Cerebellar cortex (tissue), 1 donor: ENCODE data around the gene SEMA4D.
A peak's percentile ranks its signal among the peaks of the same experiment; 100 is the strongest.

Experiments used
- DNase-seq: peaks from one replicate; pipeline ENCODE4 v3.0.0-alpha.2; 2015; ENCODE audit warnings: low spot score

Gene SEMA4D, protein sequence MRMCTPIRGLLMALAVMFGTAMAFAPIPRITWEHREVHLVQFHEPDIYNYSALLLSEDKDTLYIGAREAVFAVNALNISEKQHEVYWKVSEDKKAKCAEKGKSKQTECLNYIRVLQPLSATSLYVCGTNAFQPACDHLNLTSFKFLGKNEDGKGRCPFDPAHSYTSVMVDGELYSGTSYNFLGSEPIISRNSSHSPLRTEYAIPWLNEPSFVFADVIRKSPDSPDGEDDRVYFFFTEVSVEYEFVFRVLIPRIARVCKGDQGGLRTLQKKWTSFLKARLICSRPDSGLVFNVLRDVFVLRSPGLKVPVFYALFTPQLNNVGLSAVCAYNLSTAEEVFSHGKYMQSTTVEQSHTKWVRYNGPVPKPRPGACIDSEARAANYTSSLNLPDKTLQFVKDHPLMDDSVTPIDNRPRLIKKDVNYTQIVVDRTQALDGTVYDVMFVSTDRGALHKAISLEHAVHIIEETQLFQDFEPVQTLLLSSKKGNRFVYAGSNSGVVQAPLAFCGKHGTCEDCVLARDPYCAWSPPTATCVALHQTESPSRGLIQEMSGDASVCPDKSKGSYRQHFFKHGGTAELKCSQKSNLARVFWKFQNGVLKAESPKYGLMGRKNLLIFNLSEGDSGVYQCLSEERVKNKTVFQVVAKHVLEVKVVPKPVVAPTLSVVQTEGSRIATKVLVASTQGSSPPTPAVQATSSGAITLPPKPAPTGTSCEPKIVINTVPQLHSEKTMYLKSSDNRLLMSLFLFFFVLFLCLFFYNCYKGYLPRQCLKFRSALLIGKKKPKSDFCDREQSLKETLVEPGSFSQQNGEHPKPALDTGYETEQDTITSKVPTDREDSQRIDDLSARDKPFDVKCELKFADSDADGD

DNA sequence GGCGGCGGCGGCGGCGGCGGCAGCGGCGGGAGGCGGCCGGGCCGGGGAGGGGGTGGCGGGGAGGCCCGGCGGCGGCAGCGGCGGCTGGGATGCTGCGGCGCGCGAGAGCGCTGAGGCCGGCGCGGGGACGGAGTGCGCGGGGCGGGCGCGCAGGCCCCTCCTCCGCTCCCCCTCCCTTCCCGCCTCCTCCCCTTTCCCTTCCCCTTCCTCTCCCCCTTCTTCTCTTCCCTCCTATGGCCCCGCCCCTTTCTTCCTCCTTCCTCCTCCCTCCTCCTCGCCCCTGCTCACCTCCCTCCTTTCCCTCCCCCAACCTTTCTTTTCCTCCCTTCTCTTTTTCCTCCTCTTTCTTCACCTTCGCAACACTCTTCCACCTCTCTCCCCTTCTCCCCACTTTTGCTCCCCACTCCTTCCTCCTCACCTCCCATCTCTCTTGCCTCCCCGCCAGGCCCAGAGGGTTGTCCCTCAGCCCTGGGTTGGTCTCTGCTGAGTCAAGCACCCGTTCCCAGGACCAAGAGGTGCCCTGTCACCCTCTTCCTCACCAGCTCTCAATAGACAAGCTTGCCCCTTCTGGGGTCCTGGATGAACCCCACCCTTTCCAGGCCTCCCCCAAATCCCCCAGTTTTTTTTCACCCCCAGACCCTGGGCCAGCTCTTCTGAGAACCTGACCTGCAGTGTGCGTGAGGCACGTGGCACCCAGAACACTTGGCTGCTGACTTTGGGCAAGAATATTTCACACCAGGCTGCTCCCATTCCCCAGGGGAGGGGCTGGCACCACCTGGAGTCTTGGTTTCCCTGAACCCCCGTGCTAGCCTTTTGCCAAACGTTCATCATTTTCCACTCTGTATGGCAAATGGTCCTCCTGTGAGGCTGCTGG lies at the start of gene SEMA4D:
SEMA4D (minus strand) TSS at position 136 of the 874 bp plus-strand sequence. CDS start 92,657 bp downstream, outside the sequence.
- DNase-seq: peak; percentile 80

DNA sequence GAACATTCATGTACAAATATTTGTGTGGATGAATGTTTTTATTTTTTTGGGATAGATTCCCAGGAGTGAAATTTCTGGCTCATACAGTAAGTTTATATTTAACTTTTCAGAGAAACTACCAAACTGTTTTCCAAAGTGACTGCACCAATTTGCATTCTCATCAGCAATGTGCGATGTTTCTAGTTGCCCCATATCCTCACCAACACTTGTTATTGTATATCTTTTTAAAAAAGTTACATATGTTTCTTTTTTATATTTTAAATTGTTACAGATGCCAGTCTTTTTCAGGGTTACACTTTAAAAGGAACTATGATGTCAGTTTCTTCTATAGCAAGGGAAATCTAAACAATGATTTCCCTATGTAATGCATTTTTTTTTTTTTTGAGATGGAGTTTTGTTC lies 49.1 kb upstream of the SEMA4D start:
- DNase-seq: no peak

DNA sequence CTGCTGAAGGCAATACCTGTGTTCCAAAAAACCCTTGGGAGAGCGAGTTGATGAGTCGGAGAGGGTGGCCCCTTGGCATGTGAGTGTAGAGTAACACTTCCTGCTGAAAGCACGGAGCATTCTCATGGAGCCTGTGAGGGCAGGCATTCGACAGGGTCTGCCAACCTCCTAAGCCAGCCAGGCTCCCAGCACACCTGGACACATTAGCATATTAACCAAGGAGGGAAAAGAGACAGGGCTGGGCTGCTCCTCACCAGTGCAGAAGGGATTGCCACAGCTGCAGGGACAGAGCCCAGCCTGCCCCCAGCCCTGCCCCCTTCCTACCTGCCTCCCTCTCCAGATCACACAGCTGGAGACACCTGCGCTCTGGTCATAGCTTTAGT lies 46.4 kb upstream of the SEMA4D start:
- DNase-seq: no peak

DNA sequence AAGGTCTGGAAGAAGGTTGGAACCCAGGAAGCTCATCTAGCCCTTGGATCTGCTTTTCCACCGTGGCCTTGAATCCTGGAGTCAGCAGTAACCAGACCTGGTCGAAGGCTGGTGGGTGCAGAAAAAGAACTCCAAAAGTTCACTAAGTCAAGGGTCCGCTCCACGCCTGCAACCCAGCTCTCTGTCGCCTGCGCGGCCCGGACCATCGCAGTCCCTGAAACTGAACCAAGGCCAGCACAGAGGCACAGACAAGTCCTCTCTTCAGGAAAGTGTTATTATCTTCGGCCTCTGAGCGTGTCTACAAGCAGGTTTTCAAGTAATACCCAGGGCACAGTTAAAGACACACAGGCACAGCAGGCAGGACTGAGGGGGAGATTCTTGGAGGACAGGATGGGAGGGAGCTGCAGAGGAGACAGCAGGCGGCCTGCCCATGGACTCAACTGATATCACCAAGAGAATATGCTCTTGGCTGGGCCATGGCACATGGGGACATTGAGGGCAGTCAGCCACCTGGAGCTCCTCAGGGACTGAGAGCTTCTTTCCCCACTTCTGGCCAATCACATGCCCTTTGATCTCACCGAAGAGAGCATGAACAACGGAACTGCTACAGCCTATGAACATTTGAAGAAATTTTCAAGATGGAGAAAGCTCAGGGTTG lies 45.8 kb upstream of the SEMA4D start:
- DNase-seq: no peak

DNA sequence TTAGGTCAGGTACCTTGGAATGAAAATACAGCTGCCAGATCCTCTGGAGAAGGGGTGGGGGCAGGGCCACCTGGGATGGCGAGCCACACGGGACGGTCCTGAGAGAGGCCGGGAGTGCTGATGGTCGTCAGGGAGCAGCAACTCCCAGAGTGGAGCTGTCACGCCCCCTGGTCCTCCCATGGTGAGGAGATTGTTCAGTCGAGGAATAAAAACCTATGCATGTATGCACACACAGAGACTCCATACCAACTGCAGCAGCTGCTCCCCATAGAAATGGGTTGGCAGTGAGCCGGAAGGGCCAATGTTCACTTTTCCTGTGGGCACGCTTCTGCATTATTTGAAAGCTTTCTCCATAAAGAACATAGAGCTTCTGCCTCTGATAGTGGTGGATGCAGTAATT lies 45.2 kb upstream of the SEMA4D start:
- DNase-seq: no peak

DNA sequence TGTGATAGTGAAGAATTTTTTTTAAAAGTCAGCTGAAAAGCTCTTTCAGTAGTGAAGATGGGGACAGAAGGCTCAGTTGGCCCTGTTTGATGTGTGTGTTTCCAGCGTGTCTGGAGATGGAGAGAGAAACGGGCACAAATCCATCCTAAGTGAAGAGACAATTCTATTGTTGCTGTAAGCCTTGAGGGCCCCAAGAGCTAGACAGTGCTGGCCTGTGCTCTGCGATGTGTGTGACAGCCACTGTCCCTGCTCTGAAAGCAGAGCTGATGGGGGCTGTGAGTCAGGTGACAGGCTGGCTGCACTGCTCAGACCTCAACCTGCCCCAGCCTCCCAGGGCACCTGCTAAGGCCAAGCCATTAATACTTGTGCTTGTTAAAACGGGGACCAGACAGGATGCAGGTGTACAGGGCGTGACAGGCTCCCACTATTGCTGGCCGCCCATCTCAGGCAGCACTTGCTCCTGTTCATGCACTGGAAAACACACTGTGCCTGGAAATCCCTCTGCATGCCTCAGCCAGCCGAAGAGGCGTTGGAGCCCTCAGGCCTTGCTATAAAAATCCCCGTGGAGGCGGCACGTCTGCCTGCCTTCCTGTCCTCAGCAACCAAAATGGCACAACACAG lies 44.6 kb upstream of the SEMA4D start:
- DNase-seq: peak; percentile 3

DNA sequence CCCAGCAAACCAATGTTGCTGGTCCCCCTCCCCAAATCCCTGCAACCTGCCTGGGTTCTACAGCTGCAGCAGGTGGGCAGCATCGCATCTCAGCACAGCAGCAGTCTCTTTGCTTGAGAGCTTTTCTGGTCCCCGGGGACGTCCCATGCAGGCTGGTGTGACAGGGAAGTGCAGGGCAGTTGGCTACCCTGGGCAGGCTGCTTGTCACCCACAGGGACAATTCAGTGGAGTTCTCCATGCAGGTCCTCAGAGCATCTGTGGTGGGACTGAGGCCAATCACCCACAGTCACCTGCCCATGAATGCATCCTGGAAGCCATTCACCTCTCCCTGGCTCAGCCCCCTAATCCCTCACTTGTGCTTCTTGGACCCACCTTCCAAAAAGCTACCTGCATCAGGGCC lies 43.9 kb upstream of the SEMA4D start:
- DNase-seq: no peak

DNA sequence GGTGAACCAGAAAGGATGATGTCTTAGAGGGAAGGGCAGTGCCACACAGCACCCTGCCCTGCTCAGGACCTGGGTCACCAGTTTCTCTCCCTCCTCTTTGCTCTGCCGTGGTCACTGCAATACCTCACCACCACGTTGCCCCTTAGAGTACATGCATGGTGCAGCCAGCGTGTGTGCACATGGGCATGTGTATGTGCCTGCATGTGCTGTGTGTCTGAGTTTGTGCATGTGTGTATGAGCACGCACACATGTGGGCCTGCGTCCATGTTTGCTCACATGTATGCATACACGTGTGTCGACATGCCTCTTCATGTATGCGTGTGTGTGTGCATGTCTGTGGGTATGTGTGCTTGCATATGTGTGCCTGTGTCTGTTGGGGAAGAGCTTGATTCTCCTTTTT lies 41.5 kb upstream of the SEMA4D start:
- no peak for DNase-seq

DNA sequence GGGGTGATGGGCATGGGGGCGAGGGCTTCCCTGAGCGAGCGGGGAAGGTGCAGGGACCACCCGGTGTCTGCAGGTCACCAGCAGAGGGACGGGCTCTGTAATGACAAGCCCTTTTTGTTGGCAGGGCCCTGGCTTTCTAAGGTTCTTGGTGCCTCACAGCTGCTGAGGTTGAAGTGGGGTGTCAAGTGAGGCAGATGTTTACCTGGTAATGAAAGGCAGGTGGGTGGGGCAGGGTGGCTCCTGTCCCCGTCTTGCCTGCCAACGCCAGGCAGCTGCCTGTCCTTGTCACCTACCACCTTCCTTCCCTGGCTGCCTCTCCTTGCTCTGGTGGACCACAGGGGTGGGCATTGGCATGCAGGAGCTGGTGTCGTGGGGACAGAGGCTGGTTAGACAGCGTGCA lies 41.0 kb upstream of the SEMA4D start:
- DNase-seq: no peak

DNA sequence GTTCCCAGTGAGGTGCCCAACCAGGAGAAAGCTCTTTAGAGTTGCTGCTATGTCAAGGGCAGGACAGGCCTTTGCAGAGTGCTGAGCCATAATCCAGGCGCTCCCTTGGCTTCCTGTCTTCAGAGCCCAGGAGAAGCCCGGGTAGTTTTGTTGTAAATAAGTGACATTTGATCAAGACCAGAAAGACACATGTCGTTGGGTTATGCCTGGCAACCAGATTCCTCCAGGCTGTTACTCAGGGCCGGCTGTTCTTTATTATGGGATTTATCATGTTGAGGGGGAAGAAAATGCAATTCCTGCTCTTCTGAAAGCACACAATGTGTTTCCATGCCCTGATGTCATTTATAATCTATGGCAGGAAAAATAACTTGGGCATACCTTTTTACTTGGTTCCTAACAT lies 39.3 kb upstream of the SEMA4D start:
- DNase-seq: no peak

DNA sequence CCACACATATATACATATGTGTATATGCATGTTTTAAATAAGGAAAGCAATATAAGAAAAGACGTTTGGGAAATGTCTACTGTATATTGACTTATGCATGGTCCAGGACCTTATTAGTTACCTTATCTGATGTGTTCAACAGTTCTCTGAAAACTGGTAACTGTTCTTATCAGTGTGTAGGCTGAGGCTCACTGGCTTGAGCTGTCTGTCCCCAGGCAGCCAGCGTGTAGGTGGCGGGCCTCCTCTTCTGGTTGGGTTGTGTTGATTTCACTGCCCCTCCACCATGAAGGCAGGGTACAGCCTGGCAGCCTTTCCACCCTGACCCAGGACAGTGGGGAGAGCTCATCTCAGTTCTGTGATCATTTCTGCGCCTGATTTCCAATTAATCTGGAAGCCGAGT lies 38.7 kb upstream of the SEMA4D start:
- DNase-seq: no peak

DNA sequence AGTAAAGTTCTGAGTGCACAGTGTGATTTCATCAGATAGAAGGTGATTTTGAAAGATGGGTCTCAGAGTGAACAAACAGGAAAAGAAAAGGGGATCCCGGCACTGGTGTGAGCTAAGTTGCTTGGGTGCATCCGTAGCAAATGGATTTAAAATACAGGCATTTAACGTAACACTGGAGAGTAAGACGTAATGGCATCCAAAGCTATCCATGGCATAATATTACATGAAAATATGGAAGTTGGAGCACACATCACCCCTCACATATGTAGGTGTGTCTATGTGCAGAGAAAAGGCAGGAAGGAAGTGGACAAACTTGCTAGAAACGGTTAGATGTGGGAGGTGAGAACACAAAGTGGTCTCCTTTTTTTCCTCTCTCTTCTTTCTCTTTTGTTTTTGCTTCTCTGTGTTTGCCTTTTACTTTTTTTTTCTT lies 38.2 kb upstream of the SEMA4D start:
- DNase-seq: no peak

DNA sequence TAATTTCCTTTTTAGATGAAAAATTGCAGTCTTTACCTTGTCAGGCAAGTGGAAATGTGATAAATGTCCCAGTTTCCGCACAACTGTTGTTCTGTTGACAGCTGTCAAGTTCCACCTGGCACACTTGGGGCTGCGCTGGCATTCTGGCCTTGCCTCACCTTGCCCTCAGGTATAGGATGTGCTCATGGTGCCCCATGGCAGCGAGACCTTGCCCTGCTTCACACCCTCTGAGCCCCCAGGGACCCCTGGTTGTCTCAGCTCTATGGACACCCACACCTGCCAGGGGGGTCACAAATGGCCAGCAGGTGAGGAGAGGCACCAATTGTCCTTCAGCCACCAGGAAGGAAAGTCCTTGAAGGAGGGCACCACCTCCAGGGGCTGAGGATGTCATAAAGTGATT lies 37.5 kb upstream of the SEMA4D start:
- DNase-seq: no peak

DNA sequence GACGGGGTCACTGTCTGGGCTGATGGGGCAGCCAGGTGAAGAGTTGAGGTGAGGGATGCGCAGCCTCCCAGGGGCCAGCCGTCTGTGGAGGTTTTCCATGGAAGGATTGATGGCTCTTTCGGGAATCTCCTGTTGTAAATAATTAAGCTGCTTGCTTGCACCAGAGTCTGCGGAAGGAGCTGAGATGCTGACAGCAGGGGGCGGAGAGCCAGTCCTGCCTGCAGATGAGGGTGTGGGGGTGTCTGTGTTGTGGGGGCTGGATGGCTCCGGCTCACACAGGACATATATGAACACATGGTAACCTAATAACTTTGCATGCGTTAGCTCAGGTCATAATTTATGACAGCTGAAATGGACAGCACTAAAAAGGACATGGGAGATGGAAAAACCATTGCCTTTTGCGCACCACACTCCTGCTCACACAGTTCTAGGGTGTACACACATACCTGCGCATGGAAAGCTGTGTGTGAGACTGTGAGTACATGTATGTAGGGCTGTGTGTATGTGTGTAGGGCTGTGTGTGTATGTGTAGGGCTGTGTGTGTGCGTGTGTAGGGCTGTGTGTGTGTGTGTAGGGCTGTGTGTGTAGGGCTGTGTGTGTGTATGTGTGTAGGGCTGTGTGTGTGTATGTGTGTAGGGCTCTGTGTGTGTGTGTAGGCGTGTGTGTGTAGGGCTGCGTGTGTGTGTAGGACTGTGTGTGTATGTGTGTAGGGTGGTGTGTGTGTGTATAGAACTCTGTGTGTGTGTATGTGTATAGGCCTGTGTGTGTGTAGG lies 36.8 kb upstream of the SEMA4D start:
- no peak for DNase-seq

DNA sequence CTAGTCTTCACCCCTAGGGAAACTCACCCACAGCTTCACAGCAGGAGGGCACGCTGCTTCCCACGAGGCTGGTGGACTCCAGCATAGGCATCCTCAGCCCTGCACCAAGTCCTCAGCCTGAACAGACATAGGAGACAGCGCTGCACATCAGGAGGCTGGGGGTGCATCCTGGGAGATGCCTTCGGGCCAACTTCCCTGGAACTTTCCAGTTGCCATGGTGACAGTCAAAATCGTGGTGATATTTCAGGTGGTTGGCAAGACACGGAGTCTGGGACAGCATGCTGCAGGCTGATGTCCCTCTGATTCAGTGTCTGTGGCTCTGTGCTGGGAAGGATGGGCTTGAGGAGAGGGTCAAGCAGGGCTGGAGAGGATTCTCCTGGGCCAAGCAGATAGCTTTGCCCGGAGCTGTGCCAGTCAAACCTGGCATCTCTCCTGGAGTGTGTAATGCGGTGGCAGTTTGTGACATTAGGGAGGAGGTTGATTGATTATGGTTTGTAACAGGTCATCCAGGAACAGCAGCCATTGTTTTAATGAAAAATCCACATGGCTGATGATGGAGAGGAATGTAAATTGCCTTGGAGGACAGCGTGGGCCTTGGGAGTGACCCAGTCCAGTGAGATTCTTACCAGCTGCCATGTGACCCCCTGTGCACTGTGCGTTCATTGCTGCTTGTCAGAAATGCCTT lies 35.6 kb upstream of the SEMA4D start:
- DNase-seq: peak; percentile 54

DNA sequence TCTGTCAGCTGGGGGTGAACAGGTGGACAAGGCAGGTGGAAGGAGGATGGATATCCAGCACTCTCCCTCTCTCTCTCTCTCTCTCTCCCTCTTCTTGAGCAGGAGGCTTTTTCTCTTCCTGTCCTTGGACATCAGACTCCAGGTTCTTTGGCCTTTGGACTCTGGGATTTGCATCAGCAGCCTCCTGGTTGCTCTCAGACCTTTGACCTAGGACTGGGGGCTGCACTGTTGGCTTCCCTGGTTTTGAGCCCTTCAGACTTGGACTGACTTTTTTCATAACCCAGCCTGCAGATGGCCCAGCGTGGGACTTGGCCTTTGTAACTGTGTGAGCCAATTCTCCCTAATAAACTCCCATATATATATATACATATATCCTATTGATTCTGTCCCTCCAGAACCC lies 35.0 kb upstream of the SEMA4D start:
- no peak for DNase-seq

DNA sequence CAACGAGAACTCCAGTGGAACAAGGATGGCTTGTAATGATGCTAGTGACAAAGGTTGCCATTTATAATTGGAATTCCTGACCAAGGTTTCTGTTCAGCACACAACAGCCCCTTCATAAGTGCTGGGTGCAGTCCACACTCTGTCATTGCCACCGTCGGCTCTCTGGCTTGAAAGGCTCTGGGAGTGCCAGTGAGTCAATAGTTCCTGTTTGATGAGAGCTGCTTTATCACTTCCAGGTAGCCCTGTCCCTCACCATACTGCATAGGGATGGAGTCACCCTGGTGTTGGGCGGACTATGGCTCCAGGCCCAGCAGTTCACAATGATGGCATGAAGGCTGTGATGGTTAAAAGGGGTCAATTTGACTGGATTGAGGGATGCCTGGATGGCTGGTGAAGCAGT lies 34.6 kb upstream of the SEMA4D start:
- no peak for DNase-seq

DNA sequence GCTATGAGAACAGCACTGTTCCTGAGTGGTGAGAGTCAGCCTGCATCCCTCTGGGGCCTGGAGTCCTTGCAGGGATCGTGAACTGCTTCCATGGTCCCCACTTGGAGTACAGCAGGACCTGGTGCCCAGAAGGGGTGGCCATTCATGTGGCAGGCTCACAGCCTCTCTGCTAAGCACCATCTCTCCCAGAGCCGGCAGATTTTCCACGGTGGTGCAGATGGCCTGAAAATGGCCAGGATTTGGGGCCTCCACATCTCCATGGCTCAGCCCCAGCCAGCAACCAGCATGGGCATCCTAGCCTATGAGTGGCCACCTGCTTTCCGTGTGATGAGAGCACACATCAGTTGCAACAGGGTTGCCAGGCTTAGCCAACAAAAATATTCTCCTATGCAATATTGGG lies 33.9 kb upstream of the SEMA4D start:
- peak; percentile 77 for DNase-seq

DNA sequence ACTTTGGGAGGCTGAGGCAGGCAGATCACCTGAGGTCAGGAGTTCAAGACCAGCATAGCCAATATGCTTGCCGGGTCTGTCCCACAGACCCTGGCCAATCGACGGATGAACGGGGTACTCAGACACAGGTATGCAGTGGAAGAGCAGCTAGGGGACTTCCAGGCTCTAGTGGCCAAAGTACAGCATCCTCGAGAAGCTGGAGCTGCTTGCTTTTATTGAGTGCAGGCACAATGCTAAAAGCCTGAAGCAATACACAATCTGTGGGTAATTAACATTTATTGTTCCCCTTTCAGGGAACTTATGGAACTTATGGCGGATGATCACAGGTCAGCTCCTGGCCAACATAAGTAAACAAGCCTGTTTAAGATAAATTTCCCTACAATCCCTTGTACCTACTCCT lies 32.8 kb upstream of the SEMA4D start:
- no peak for DNase-seq
